HL-60 (cell line): ENCODE measurements around the gene SLC9C2.
"Not testable (repeated sequence)": the region's sequence is repeated elsewhere in the genome, so short reads cannot be mapped to it uniquely, and the experiment has no call there.

ENCODE experiments used
- DNase-seq, 2 experiments: peaks; one replicate each; pipeline ENCODE4 v3.0.0-alpha.2; 2010 to 2020; ENCODE audit warnings: low read depth in 1 of 2, low spot score in 1 of 2
- H3K27ac ChIP-seq: fragments of 250-450 bp; sonication (Bioruptor Pico); replicated peaks from 2 replicates; pipeline ENCODE4 v1.5.1; 2020; ENCODE audit warnings: mild to moderate bottlenecking, moderate library complexity
- H3K27me3 ChIP-seq: fragments of 250-450 bp; sonication (Bioruptor Pico); 2 replicates; pipeline ENCODE4 v1.5.1; 2021; ENCODE audit warnings: mild to moderate bottlenecking, moderate library complexity; ENCODE audit not compliant: insufficient read depth, poor library complexity, severe bottlenecking
- H3K4me3 ChIP-seq: replicated peaks from 2 replicates; pipeline ENCODE4 v1.5.1; 2011; ENCODE audit warnings: mild to moderate bottlenecking, control low read depth, low read length; ENCODE audit not compliant: insufficient read depth
- GABPA ChIP-seq: IDR thresholded peaks from 2 replicates; pipeline ENCODE4 v1.6.1; 2012; ENCODE audit warnings: low read depth
- POLR2AphosphoS5 ChIP-seq: IDR thresholded peaks from 2 replicates; pipeline ENCODE4 v1.6.1; 2012; ENCODE audit warnings: low read depth
- SPI1 ChIP-seq: IDR thresholded peaks from 2 replicates; pipeline ENCODE4 v1.6.1; 2012; ENCODE audit warnings: low read depth, mild to moderate bottlenecking, borderline replicate concordance
- TF ChIP-seq, protein P1 (sequence below): IDR thresholded peaks from 2 replicates; pipeline ENCODE4 v1.6.1; 2012; ENCODE audit warnings: low read depth; ENCODE audit not compliant: insufficient replicate concordance
- TF ChIP-seq, protein P2 (sequence below): IDR thresholded peaks from one replicate; pipeline ENCODE4 v1.5.1; 2011; ENCODE audit warnings: low read length, control low read depth, inconsistent platforms; ENCODE audit not compliant: insufficient read depth

The SLC9C2 gene

DNA sequence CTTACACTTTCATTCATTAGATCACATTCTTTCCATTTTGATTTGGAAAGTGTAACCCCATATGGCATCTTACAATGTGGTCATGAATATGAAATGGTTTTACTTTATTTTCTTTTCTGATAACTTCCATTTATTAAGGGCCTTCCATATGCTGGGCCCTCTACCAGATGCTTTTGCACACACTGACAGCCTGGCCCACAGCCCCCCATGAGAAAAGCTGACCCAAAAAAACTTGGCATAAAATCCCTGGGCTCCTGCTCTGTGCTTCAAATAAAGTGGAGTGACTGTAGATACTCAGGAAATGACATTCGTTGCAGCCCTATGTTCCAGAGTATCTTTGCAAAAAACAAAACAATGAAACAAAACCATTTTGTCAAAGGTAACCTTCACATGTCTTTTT, 76.9 kb downstream of the SLC9C2 start:
- TF ChIP-seq SPI1: no peak
- TF ChIP-seq, protein P1, sequence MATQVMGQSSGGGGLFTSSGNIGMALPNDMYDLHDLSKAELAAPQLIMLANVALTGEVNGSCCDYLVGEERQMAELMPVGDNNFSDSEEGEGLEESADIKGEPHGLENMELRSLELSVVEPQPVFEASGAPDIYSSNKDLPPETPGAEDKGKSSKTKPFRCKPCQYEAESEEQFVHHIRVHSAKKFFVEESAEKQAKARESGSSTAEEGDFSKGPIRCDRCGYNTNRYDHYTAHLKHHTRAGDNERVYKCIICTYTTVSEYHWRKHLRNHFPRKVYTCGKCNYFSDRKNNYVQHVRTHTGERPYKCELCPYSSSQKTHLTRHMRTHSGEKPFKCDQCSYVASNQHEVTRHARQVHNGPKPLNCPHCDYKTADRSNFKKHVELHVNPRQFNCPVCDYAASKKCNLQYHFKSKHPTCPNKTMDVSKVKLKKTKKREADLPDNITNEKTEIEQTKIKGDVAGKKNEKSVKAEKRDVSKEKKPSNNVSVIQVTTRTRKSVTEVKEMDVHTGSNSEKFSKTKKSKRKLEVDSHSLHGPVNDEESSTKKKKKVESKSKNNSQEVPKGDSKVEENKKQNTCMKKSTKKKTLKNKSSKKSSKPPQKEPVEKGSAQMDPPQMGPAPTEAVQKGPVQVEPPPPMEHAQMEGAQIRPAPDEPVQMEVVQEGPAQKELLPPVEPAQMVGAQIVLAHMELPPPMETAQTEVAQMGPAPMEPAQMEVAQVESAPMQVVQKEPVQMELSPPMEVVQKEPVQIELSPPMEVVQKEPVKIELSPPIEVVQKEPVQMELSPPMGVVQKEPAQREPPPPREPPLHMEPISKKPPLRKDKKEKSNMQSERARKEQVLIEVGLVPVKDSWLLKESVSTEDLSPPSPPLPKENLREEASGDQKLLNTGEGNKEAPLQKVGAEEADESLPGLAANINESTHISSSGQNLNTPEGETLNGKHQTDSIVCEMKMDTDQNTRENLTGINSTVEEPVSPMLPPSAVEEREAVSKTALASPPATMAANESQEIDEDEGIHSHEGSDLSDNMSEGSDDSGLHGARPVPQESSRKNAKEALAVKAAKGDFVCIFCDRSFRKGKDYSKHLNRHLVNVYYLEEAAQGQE: no peak
- TF ChIP-seq, protein P2, sequence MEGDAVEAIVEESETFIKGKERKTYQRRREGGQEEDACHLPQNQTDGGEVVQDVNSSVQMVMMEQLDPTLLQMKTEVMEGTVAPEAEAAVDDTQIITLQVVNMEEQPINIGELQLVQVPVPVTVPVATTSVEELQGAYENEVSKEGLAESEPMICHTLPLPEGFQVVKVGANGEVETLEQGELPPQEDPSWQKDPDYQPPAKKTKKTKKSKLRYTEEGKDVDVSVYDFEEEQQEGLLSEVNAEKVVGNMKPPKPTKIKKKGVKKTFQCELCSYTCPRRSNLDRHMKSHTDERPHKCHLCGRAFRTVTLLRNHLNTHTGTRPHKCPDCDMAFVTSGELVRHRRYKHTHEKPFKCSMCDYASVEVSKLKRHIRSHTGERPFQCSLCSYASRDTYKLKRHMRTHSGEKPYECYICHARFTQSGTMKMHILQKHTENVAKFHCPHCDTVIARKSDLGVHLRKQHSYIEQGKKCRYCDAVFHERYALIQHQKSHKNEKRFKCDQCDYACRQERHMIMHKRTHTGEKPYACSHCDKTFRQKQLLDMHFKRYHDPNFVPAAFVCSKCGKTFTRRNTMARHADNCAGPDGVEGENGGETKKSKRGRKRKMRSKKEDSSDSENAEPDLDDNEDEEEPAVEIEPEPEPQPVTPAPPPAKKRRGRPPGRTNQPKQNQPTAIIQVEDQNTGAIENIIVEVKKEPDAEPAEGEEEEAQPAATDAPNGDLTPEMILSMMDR: no peak
- TF ChIP-seq GABPA: no peak
- TF ChIP-seq POLR2AphosphoS5: no peak
- H3K27me3 ChIP-seq: no peaks in the 10 kb centered on the region
- DNase-seq: no peak
- H3K27ac ChIP-seq: no peak overlapping the region
- H3K4me3 ChIP-seq: no peak overlapping the region

DNA sequence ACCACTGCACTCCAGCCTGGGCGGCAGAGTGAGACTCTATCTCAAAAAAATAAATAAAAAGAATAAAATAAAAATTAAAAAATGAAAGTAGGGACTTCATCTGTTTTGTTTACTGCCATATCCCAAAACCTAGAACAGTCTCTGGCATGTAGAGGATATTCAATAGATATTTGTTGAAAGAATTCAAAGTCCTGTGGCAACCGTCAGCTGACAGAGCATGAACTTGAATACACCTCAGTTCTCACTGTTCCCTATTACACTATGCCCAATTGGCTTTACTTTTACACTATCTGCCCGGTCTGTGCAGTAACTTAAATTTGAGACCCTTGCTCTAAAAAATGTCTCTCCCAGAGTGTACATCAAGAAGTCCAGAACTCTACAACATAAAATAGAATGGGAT, 79.5 kb downstream of the SLC9C2 start:
- no peak for DNase-seq
- Histone ChIP-seq H3K4me3 (no peak overlapping the region), H3K27ac (no peak overlapping the region), H3K27me3 (no peaks in the 10 kb centered on the region)
- TF ChIP-seq, protein P1: no peak
- TF ChIP-seq, protein P2: no peak
- TF ChIP-seq SPI1 (no peak), GABPA (no peak), POLR2AphosphoS5 (no peak)

DNA sequence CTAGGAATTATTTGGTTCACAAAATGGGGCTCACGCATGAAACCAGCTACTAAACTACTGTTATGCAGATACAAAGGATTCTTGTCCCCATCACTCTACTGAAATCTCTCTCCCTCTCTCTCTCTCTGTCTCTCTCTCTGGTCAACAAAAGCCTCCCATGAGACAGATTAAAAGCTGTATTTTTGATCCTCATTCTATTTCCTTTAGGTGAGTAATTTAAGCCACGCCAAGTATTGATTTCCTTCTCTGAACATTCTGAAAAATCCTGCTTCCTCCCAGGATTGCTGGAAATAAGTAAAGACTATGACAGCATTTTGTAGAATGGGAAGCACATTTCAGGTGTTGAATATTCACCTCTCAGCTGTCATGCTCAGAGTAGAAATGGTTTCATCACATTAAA, 82.1 kb downstream of the SLC9C2 start:
- Histone ChIP-seq H3K27ac (no peak overlapping the region), H3K27me3 (no peaks in the 10 kb centered on the region), H3K4me3 (no peak overlapping the region)
- DNase-seq: no peak
- TF ChIP-seq POLR2AphosphoS5 (no peak), GABPA (no peak), SPI1 (no peak)
- TF ChIP-seq, protein P1: no peak
- TF ChIP-seq, protein P2: no peak

DNA sequence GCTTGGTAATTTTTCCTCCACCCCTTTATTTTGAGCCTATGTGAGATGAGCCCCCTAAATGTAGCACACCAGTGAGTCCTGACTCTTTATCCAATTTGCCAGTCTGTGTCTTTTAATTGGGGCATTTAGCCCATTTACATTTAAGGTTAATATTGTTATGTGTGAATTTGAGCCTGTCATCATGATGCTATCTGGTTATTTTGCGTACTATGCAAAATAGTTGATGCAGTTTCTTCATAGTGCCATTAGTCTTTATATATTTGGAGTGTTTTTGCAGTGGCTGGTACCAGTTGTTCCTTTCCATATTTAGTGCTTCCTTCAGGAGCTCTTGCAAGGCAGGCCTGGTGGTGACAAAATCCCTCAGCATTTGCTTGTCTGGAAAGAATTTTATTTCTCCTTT, 88.4 kb downstream of the SLC9C2 start:
- H3K4me3 ChIP-seq, H3K27ac ChIP-seq, H3K27me3 ChIP-seq, DNase-seq: not testable (repeated sequence)
